HG02884 (cell line): ENCODE results near the gene FRY.

Experiments
- ATAC-seq: cut with Tn5 transposase; IDR thresholded peaks from one replicate; pipeline ENCODE4 v1.9.1; 2021; ENCODE audit warnings: mild to moderate bottlenecking, moderate library complexity; ENCODE audit not compliant: unreplicated experiment

FRY gene

DNA sequence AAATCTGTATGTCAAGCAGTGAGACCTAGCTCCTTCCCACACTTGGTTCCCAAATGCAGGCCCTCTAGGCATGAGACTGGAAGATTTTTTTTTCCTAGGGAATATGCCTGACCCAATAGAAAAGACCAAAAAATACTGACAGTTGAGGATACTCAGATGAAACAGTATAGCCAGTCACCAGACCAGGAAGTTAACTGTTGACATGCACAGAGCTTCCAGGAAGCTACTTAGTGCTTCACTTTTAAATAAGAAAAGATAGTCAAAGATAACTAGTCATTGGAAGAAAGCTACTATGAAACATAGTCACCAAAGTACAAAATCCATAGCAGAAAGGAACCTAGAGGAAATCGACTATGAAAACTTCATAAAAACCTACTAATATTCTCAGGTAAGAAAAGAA is 316.1 kb downstream of the FRY start:
- no peak for ATAC-seq
